Mucosa of rectum (tissue), 2 donors: ENCODE results near the gene SLIRP.

Source experiments
- H3K27ac ChIP-seq, 2 donors: one replicate each; pipeline ENCODE4 v1.7.0; 2013; ENCODE audit warnings: inconsistent platforms in 2 of 2, low read depth in 2 of 2, low read length in 2 of 2
- H3K27me3 ChIP-seq, 2 donors: one replicate each; pipeline ENCODE4 v1.7.0; 2013; ENCODE audit warnings: low read length in 2 of 2; ENCODE audit not compliant: control insufficient read depth in 2 of 2, insufficient read depth in 2 of 2
- H3K36me3 ChIP-seq, 2 donors: one replicate each; pipeline ENCODE4 v1.7.0; 2013; ENCODE audit warnings: low read length in 2 of 2; ENCODE audit not compliant: control insufficient read depth in 2 of 2, insufficient read depth in 2 of 2
- H3K4me1 ChIP-seq, 2 donors: one replicate each; pipeline ENCODE4 v1.7.0; 2013; ENCODE audit warnings: low read length in 2 of 2, mild to moderate bottlenecking in 1 of 2; ENCODE audit not compliant: control insufficient read depth in 2 of 2, insufficient read depth in 2 of 2
- H3K4me3 ChIP-seq, 2 donors: one replicate each; pipeline ENCODE4 v1.7.0; 2013; ENCODE audit warnings: low read length in 2 of 2
- H3K9ac ChIP-seq, 2 donors: one replicate each; pipeline ENCODE4 v1.7.0; 2013; ENCODE audit warnings: low read length in 2 of 2, low read depth in 1 of 2, mild to moderate bottlenecking in 1 of 2
- H3K9me3 ChIP-seq, 2 donors: one replicate each; pipeline ENCODE4 v1.7.0; 2013; ENCODE audit warnings: low read length in 2 of 2; ENCODE audit not compliant: control insufficient read depth in 2 of 2
- donor health status: healthy.
- donor health status: Normal muscosa, but diverticular disease.

Gene SLIRP

GRCh38 chr14:77763978-77764377 lies 56.1 kb downstream of the SLIRP start:
- no peak overlapping the region for H3K27ac ChIP-seq
- H3K36me3 ChIP-seq: no peaks in the 10 kb centered on the region
- H3K4me1 ChIP-seq: peaks cover 13 to 17% of the 10 kb centered on the region in 2 donors
- no peak overlapping the region for H3K9ac ChIP-seq
- no peak overlapping the region for H3K4me3 ChIP-seq
- H3K9me3 ChIP-seq: no peaks in the 10 kb centered on the region
- H3K27me3 ChIP-seq: no peaks in the 10 kb centered on the region
